Measurements from ENCODE around the gene UBASH3B.

UBASH3B gene

GRCh38 chr11:122746050-122746478 lies 90.5 kb downstream of the UBASH3B start:
- in situ Hi-C loops (cut with HindIII; ENCODE audit: low sequenced_read_pairs): loop anchor here (5.0 kb wide), 1 partner anchor 44 kb away; no protein-coding TSS in a partner anchor
- DNase-seq (ENCODE audit: low read depth): no peak
- H3K4me3 ChIP-seq (ENCODE audit: low read depth, low read length): no peak overlapping the region
- TF ChIP-seq CTCF (IDR thresholded peaks at IDR 0.05; ENCODE audit: low read depth, low read length, missing control alignments): no peak

GRCh38 chr11:122746611-122747244 lies 91.2 kb downstream of the UBASH3B start:
- in situ Hi-C loops (cut with HindIII; ENCODE audit: low sequenced_read_pairs): loop anchor here (5.0 kb wide), 1 partner anchor 44 kb away; no protein-coding TSS in a partner anchor
- no peak for DNase-seq (ENCODE audit: low read depth)
- H3K4me3 ChIP-seq (ENCODE audit: low read depth, low read length): no peak overlapping the region
- TF ChIP-seq CTCF (IDR thresholded peaks at IDR 0.05; ENCODE audit: low read depth, low read length, missing control alignments): no peak

GRCh38 chr11:122747351-122747781 lies 91.8 kb downstream of the UBASH3B start:
- in situ Hi-C loops (cut with HindIII; ENCODE audit: low sequenced_read_pairs): loop anchor here (5.0 kb wide), 1 partner anchor 45 kb away; no protein-coding TSS in a partner anchor
- no peak for TF ChIP-seq CTCF (IDR thresholded peaks at IDR 0.05; ENCODE audit: low read depth, low read length, missing control alignments)
- no peak for DNase-seq (ENCODE audit: low read depth)

GRCh38 chr11:122749005-122749687 lies 93.6 kb downstream of the UBASH3B start:
- no peak for TF ChIP-seq CTCF (IDR thresholded peaks at IDR 0.05; ENCODE audit: low read depth, low read length, missing control alignments)
- DNase-seq (ENCODE audit: low read depth): peak; percentile 73
- no peak overlapping the region for H3K4me3 ChIP-seq (ENCODE audit: low read depth, low read length)
- in situ Hi-C loops (cut with HindIII; ENCODE audit: low sequenced_read_pairs): loop anchor here (5.0 kb wide), 1 partner anchor 47 kb away; no protein-coding TSS in a partner anchor

More at GRCh38 chr11:122747351-122747781, 91.8 kb downstream of the UBASH3B start:
- H3K4me3 ChIP-seq (ENCODE audit: low read depth, low read length): no peak overlapping the region

- TF ChIP-seq CTCF (IDR thresholded peaks at IDR 0.05; ENCODE audit: low read depth, low read length, missing control alignments): no peak
- no peak overlapping the region for H3K4me3 ChIP-seq (ENCODE audit: low read depth, low read length)
- in situ Hi-C loops (cut with HindIII; ENCODE audit: low sequenced_read_pairs): no loop called here
- DNase-seq (ENCODE audit: low read depth): no peak
These were observed 94.5 kb downstream of the UBASH3B start for GRCh38 chr11:122750049-122750448.

GRCh38 chr11:122751292-122752070 lies 96.0 kb downstream of the UBASH3B start:
- in situ Hi-C loops (cut with HindIII; ENCODE audit: low sequenced_read_pairs): no loop called here
- DNase-seq (ENCODE audit: low read depth): peak; percentile 62
- no peak for TF ChIP-seq CTCF (IDR thresholded peaks at IDR 0.05; ENCODE audit: low read depth, low read length, missing control alignments)
- H3K4me3 ChIP-seq (ENCODE audit: low read depth, low read length): no peak overlapping the region
